Cardiac fibroblast (primary cell): Measurements from ENCODE around the gene TMEM59L.
A peak's percentile ranks its signal among the peaks of the same experiment; 100 is the strongest.

ENCODE experiments used
- DNase-seq, 2 donors: peaks; one replicate each; pipeline versions ENCODE4 v3.0.0 to v3.0.0-alpha.2; 2010; ENCODE audit warnings: low read depth in 2 of 2
- H3K4me3 ChIP-seq, 2 donors: replicated peaks in 1 of 2; 1 replicate in 1 of 2; 2 replicates in 1 of 2; pipeline ENCODE4 v1.5.1; 2011; ENCODE audit warnings: low read depth in 2 of 2, low read length in 2 of 2, mild to moderate bottlenecking in 2 of 2, moderate library complexity in 1 of 2
- CTCF ChIP-seq: IDR thresholded peaks from one replicate; pipeline ENCODE4 v1.5.1; 2011; ENCODE audit warnings: low read depth, mild to moderate bottlenecking, low read length, inconsistent platforms

TMEM59L gene

DNA sequence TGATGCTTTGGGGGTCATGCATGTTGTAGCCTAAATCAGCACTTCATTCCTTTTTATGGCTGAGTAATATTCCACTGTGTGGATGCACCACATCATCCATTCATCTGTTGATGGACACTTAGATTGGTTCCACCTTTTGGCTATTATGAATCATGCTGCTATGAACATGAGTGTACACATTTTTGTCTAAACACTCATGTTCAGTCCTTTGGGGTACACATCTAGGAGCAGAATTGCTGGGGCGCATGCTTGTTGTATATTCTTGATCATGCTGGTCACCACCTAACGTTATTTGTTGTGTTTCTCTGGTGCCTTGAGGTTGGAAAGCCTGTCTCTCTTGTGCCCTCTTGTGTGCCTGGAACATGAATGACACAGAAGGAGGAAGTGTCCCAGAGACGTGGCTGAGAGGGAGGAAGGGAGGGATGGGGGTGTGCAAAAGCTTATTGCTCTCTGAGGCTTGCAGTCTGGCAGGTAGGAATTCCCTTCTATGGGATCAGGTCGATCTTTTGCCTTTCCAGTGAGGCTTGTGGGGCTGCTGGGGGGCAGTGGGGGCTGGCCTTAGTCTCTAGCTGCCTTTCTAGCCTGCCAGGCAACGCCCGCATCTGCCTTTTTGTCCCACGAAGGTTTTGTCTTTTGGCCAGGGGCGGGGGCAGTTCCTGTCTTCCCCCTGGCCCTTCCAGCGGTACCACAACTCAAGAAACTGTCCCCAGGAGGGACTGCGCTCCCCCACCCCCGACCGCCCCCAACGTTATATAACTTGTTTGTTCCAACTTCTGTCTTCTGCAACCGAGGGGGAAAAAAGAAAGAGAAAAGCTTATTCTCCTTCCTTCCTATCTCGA lies 31.7 kb downstream of the TMEM59L start:
- peak in 1 of 2 donors; percentile 43 for DNase-seq
- H3K4me3 ChIP-seq: no peak overlapping the region
- no peak for TF ChIP-seq CTCF

- DNase-seq: no peak
- H3K4me3 ChIP-seq: no peak overlapping the region
- no peak for TF ChIP-seq CTCF
Measured at GRCh38 chr19:18645035-18645511, 32.4 kb downstream of the TMEM59L start.

- TF ChIP-seq CTCF: no peak
- no peak for DNase-seq
- no peak overlapping the region for H3K4me3 ChIP-seq
Measured at GRCh38 chr19:18646535-18647370, 34.1 kb downstream of the TMEM59L start.

DNA sequence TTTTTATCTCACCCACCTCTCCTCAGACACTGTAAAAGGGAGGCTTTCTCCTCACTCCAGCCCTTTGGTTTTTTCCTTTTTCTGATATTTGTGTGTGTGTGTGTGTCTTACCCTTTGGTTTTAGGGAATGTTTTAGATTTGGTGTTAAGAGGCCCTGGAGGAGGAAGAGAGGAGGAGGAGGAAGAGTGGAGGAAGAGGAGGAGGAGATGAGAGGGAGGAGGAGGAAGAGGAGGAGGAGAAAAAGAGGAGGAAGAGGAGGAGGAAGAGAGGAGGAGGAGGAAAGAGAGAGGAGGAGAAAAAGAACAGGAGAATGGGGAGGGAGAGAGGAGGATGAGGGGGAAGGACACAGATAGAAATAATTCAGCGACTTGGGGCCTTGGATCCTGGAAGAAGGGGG lies 34.7 kb downstream of the TMEM59L start:
- no peak overlapping the region for H3K4me3 ChIP-seq
- DNase-seq: no peak
- TF ChIP-seq CTCF: no peak

DNA sequence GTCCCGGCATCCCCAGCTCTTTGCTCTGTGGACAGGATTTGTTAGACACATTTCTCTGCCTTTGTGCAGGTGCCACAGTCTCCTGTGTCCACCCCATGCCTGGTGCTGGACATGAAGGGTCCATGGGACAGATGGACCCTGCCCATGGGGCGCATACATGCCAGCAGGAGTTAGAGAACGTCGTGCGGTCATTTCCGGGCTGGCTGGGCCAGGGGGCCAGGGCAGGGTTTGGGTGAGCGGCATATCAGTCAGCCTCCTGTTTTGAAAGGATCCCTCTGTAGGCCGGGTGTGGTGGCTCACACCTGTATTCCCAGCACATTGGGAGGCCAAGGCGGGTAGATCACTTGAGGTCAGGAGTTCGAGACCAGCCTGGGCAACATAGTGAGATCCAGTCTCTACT lies 35.1 kb downstream of the TMEM59L start:
- TF ChIP-seq CTCF: no peak
- DNase-seq: no peak
- H3K4me3 ChIP-seq: no peak overlapping the region

DNA sequence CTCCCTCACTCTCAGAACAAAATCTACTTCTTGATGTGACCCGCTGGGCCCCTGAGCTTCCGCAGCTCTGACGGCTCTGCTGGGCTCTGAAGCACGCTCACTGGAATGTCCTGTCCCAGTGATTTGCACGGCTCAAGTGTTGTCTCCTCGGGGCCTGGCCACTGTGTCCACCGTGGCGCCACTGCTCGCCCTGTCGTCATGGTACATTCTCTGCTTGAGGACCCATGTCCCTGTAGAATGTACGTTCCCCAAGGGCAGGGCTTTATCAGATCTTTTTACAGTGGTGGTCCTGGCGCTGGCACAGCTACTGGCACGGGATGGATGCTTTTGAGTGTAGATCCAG lies 36.3 kb downstream of the TMEM59L start:
- no peak overlapping the region for H3K4me3 ChIP-seq
- no peak for TF ChIP-seq CTCF
- DNase-seq: peak in 1 of 2 donors; percentile 22
